Mesothelial cell of epicardium (in vitro differentiated cells): ENCODE data around the gene COL4A1. TPM values are rescaled to one million over a fixed set of nuclear protein-coding genes. Genes with fewer than 3 reads are reported as not detected.

ENCODE experiments used
- DNase-seq, 2 experiments: peaks; one replicate each; pipeline ENCODE4 v3.0.0; 2021; ENCODE audit warnings: low spot score in 2 of 2; ENCODE audit not compliant: unreplicated experiment in 2 of 2
- H3K27ac Mint-ChIP-seq: 2 replicates; pipeline ENCODE4 v1.8.0; 2021; ENCODE audit warnings: mixed read lengths
- H3K27me3 Mint-ChIP-seq: 2 replicates; pipeline ENCODE4 v1.8.0; 2021; ENCODE audit warnings: low read depth, mixed read lengths
- H3K36me3 Mint-ChIP-seq: 2 replicates; pipeline ENCODE4 v1.8.0; 2021; ENCODE audit warnings: mixed read lengths
- H3K4me1 Mint-ChIP-seq: 2 replicates; pipeline ENCODE4 v1.8.0; 2021; ENCODE audit warnings: mixed read lengths
- H3K4me3 Mint-ChIP-seq: 2 replicates; pipeline ENCODE4 v1.8.0; 2021; ENCODE audit warnings: mild to moderate bottlenecking, moderate library complexity, mixed read lengths
- H3K9me3 Mint-ChIP-seq: 2 replicates; pipeline ENCODE4 v1.8.0; 2021; ENCODE audit warnings: mixed read lengths
- total RNA-seq: library from RNA; stranded (reverse); gene quantifications from 3 replicates; pipeline ENCODE4 v1.2.1, GENCODE V29; 2021
- TF ChIP-seq, protein P1 (sequence below): fragments of 200-600 bp; sonication (generic); IDR thresholded peaks from one replicate; pipeline ENCODE4 v1.5.0; 2021; ENCODE audit warnings: antibody characterized with exemption; ENCODE audit not compliant: unreplicated experiment

COL4A1 gene
- total RNA-seq, 1 donor from 2014 or later: 362 TPM

DNA sequence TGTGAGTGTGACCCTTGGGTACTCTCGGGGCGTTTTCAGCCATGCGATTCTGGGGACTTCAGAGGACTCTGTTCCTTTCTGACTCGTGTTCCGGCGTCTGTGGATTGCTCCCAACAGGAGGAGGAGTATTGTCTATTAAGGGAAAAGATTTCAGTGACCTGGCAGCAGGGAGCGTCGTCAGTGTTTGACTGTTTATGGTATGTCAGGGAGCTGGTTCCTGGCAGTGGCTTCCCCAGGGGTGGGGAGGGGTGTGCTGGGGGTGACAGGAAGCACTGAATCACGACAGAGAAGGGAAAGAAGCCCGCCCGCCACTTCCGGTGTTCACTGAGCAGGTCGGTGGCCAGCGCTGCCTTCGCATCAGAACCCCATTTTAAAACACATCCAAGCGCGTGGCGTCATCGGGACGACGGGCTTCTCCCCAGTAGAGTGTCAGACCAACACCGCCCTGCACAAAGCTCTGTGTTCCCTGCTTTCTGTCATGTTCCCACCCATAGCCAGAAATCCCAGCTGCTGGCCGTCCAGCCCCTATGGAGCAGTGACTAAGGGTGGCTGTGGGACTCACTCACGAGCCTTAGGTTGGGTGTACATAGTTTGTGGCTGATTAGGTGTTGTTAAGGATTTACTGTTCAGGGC lies 34.0 kb upstream of the COL4A1 start:
- H3K4me3 Mint-ChIP-seq: no peak overlapping the region
- peak overlapping the region; percentile 91 for H3K27ac Mint-ChIP-seq
- no peaks in the 10 kb centered on the region for H3K27me3 Mint-ChIP-seq
- no peaks in the 10 kb centered on the region for H3K9me3 Mint-ChIP-seq
- peaks cover 42% of the 10 kb centered on the region for H3K4me1 Mint-ChIP-seq
- peak in 1 of 2 experiments; percentile 51 for DNase-seq
- TF ChIP-seq, protein P1, sequence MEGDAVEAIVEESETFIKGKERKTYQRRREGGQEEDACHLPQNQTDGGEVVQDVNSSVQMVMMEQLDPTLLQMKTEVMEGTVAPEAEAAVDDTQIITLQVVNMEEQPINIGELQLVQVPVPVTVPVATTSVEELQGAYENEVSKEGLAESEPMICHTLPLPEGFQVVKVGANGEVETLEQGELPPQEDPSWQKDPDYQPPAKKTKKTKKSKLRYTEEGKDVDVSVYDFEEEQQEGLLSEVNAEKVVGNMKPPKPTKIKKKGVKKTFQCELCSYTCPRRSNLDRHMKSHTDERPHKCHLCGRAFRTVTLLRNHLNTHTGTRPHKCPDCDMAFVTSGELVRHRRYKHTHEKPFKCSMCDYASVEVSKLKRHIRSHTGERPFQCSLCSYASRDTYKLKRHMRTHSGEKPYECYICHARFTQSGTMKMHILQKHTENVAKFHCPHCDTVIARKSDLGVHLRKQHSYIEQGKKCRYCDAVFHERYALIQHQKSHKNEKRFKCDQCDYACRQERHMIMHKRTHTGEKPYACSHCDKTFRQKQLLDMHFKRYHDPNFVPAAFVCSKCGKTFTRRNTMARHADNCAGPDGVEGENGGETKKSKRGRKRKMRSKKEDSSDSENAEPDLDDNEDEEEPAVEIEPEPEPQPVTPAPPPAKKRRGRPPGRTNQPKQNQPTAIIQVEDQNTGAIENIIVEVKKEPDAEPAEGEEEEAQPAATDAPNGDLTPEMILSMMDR: no peak
- H3K36me3 Mint-ChIP-seq: peaks cover 4% of the 10 kb centered on the region

DNA sequence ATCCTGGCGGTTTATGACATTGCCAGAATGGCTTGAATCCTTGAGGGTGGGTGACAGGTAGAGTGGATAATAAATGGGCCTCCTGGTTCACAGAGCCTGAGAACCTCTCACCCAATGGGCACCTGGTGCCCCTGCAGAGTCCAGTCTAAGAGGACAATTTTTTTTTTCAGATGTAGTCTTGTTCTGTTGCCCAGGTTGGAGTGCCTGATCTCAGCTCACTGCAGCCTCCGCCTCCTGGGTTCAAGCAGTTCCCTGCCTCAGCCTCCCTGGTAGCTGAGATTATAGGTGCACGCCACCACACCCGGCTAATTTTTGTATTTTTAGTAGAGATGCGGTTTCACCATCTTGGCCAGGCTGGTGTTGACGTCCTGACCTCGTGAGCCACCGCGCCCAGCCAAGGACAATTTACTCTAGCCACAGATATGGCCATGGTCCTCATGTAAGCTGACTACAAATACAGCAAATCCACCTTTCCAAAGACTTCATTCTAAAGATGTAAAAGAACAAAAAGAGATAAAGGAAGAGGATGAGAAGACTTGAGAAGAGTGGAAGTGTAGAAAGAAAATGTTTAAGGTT lies 33.1 kb upstream of the COL4A1 start:
- DNase-seq: no peak
- TF ChIP-seq, protein P1: no peak
- Mint-ChIP-seq H3K27ac (peak overlapping the region; percentile 91), H3K9me3 (no peaks in the 10 kb centered on the region), H3K27me3 (no peaks in the 10 kb centered on the region), H3K4me1 (peaks cover 42% of the 10 kb centered on the region), H3K4me3 (no peak overlapping the region), H3K36me3 (peaks cover 12% of the 10 kb centered on the region)

DNA sequence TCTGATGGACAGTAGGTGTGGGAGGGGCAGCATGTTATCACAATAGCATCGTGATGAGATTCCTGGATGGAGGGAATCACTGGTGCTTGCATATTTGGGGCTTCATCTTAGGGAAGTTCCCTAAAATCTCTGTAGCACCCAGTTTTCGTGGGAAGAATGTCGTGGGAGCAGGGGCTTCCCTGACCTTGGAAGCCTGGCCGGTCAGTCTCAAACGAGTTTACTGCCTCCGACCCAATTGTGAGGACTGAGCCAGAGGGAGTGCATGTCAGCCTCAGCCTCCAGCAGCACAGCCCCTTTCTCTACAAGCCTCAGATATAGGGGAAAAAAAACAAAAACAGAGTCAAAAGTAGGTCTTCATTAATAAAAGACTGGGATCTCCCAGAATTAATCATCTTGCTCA lies 32.3 kb upstream of the COL4A1 start:
- Mint-ChIP-seq H3K27ac (peak overlapping the region; percentile 98), H3K27me3 (no peaks in the 10 kb centered on the region), H3K36me3 (peaks cover 19% of the 10 kb centered on the region), H3K9me3 (no peaks in the 10 kb centered on the region), H3K4me3 (no peak overlapping the region), H3K4me1 (peaks cover 44% of the 10 kb centered on the region)
- no peak for DNase-seq
- TF ChIP-seq, protein P1: no peak

DNA sequence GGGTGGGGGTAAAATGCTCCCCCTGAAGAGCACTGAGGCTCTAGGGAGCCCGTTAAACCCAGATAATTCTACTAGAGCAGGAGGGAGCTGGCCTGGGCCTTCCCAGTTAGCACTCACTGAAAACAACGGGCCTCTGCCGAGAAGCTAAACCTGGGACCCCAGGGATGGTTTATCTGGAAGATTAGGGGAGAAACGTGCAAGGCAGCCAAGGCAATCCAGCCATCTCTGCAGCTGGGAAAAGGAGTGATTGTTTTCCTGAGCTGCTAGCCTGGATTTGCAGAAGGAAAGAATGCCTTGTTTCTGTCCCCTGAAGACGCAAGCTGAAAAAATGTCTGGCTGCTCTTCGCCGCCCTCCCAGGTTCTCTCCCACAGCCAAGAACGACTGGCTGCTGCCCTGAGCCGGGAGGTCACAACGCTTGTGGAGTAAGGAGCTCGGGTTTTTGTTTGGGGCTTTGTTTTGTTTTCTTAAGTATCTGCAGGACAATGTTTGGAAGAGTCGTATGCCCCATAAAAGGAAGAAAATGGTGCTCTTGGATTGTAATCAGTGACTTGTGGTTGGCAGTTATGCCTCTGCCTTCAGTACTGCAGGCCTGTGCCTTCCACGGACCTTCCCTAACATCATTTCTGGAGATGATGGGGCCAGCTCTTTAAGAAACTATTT lies 31.6 kb upstream of the COL4A1 start:
- TF ChIP-seq, protein P1: no peak
- peak overlapping the region; percentile 98 for H3K27ac Mint-ChIP-seq
- H3K9me3 Mint-ChIP-seq: no peaks in the 10 kb centered on the region
- no peak overlapping the region for H3K4me3 Mint-ChIP-seq
- H3K36me3 Mint-ChIP-seq: peaks cover 18% of the 10 kb centered on the region
- DNase-seq: no peak
- H3K27me3 Mint-ChIP-seq: no peaks in the 10 kb centered on the region
- H3K4me1 Mint-ChIP-seq: peaks cover 44% of the 10 kb centered on the region

DNA sequence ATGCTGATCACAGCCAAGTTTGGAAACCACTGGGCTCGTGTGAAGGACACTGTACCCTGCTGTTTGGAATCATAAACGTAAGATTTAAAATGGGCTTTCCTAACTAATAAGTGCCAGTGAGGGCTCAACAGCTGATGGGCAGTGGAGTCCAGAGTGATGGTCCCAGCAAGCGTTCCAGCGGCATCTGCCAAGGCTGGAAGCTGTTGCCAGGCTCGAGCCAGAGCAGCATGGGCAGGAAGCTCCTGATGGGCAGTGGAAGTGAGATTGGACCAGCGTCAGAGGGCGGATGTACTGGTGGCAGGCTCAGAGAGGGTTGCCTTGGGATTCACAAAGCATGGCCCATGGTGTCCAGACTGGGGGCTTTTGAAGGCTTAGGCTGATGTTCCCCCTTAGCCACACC lies 30.3 kb upstream of the COL4A1 start:
- TF ChIP-seq, protein P1: no peak
- Mint-ChIP-seq H3K9me3 (no peaks in the 10 kb centered on the region), H3K4me3 (no peak overlapping the region), H3K36me3 (peaks cover 18% of the 10 kb centered on the region), H3K27me3 (no peaks in the 10 kb centered on the region), H3K4me1 (peaks cover 44% of the 10 kb centered on the region), H3K27ac (peak overlapping the region; percentile 33)
- no peak for DNase-seq
